Measurements from ENCODE around the gene PTGER2.

- TF ChIP-seq, protein P1, sequence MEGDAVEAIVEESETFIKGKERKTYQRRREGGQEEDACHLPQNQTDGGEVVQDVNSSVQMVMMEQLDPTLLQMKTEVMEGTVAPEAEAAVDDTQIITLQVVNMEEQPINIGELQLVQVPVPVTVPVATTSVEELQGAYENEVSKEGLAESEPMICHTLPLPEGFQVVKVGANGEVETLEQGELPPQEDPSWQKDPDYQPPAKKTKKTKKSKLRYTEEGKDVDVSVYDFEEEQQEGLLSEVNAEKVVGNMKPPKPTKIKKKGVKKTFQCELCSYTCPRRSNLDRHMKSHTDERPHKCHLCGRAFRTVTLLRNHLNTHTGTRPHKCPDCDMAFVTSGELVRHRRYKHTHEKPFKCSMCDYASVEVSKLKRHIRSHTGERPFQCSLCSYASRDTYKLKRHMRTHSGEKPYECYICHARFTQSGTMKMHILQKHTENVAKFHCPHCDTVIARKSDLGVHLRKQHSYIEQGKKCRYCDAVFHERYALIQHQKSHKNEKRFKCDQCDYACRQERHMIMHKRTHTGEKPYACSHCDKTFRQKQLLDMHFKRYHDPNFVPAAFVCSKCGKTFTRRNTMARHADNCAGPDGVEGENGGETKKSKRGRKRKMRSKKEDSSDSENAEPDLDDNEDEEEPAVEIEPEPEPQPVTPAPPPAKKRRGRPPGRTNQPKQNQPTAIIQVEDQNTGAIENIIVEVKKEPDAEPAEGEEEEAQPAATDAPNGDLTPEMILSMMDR (IDR thresholded peaks at IDR 0.05 in 2 of 3, conservative IDR thresholded peaks at IDR 0.05 in 1 of 3; ENCODE audit: control insufficient read depth in 2 of 3, extremely low read depth in 1 of 3, insufficient read depth in 1 of 3, low read depth in 3 of 3, low read length in 3 of 3): peak; percentile 31 to 37 (median 35); a peak in 4 of 6 replicates
- TF ChIP-seq POLR2A (IDR thresholded peaks at IDR 0.05; ENCODE audit: low read depth, low read length) (no peak), GABPA (IDR thresholded peaks at IDR 0.05; ENCODE audit: low read depth) (no peak), BCLAF1 (IDR thresholded peaks at IDR 0.05) (no peak), RAD21 (IDR thresholded peaks at IDR 0.05; ENCODE audit: insufficient read depth, low read depth, low read length) (peak; percentile 35; the same call in 1 of the 2 replicates), POLR2AphosphoS5 (IDR thresholded peaks at IDR 0.05; ENCODE audit: low read length) (no peak), HDAC2 (IDR thresholded peaks at IDR 0.05) (no peak), USF1 (IDR thresholded peaks at IDR 0.05; ENCODE audit: borderline replicate concordance, extremely low read length, insufficient read depth, low read depth, low read length) (no peak), NFYA (IDR thresholded peaks at IDR 0.05; ENCODE audit: borderline replicate concordance, low read depth, low read length) (no peak), MYC (IDR thresholded peaks at IDR 0.05; ENCODE audit: insufficient read depth, insufficient read length, insufficient replicate concordance, low read length, severe bottlenecking) (no peak)
- TF ChIP-seq, protein P2, sequence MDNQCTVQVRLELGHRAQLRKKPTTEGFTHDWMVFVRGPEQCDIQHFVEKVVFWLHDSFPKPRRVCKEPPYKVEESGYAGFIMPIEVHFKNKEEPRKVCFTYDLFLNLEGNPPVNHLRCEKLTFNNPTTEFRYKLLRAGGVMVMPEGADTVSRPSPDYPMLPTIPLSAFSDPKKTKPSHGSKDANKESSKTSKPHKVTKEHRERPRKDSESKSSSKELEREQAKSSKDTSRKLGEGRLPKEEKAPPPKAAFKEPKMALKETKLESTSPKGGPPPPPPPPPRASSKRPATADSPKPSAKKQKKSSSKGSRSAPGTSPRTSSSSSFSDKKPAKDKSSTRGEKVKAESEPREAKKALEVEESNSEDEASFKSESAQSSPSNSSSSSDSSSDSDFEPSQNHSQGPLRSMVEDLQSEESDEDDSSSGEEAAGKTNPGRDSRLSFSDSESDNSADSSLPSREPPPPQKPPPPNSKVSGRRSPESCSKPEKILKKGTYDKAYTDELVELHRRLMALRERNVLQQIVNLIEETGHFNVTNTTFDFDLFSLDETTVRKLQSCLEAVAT (IDR thresholded peaks at IDR 0.05): no peak
- TF ChIP-seq, protein P3, sequence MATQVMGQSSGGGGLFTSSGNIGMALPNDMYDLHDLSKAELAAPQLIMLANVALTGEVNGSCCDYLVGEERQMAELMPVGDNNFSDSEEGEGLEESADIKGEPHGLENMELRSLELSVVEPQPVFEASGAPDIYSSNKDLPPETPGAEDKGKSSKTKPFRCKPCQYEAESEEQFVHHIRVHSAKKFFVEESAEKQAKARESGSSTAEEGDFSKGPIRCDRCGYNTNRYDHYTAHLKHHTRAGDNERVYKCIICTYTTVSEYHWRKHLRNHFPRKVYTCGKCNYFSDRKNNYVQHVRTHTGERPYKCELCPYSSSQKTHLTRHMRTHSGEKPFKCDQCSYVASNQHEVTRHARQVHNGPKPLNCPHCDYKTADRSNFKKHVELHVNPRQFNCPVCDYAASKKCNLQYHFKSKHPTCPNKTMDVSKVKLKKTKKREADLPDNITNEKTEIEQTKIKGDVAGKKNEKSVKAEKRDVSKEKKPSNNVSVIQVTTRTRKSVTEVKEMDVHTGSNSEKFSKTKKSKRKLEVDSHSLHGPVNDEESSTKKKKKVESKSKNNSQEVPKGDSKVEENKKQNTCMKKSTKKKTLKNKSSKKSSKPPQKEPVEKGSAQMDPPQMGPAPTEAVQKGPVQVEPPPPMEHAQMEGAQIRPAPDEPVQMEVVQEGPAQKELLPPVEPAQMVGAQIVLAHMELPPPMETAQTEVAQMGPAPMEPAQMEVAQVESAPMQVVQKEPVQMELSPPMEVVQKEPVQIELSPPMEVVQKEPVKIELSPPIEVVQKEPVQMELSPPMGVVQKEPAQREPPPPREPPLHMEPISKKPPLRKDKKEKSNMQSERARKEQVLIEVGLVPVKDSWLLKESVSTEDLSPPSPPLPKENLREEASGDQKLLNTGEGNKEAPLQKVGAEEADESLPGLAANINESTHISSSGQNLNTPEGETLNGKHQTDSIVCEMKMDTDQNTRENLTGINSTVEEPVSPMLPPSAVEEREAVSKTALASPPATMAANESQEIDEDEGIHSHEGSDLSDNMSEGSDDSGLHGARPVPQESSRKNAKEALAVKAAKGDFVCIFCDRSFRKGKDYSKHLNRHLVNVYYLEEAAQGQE (IDR thresholded peaks at IDR 0.05; ENCODE audit: low read depth, low read length): no peak
Observed at GRCh38 chr14:52272375-52272774, 41.7 kb upstream of the PTGER2 start.
